ENCODE data around the gene OLFML2A.

Gene OLFML2A

DNA sequence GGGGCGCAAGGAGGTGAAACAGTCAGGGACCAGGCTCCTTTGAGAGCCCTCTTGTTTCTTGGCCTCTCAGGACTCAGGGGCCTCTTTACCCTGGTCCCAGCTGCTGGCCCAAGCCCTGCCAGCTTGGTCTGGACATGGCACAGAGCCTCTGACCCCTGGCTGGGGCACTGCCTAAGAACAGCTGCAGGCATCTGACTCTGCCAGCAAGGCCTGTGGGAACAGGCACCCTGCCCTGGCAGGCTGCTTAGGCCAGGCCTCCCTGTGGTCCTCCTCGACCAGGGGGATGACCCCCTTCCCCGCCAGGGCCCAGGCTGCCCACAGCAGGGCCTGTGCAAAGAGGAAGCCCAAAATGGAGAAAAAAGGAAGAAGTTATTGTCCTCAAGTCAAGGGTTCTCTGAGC, 25.5 kb downstream of the OLFML2A start:
- TF ChIP-seq CTCF (conservative IDR thresholded peaks at IDR 0.05; ENCODE audit: control insufficient read depth, insufficient read depth, low read depth, low read length): no peak
- no peak overlapping the region for H3K4me3 ChIP-seq (ENCODE audit: control insufficient read depth, low read depth, low read length)
- no peak for DNase-seq (ENCODE audit: low read depth)

- no peak for DNase-seq (ENCODE audit: low read depth)
- no peak for TF ChIP-seq CTCF (conservative IDR thresholded peaks at IDR 0.05; ENCODE audit: control insufficient read depth, insufficient read depth, low read depth, low read length)
- H3K4me3 ChIP-seq (ENCODE audit: control insufficient read depth, low read depth, low read length): no peak overlapping the region
Measured at GRCh38 chr9:124803911-124804310, 27.0 kb downstream of the OLFML2A start.

- no peak for TF ChIP-seq CTCF (conservative IDR thresholded peaks at IDR 0.05; ENCODE audit: control insufficient read depth, insufficient read depth, low read depth, low read length)
- no peak for DNase-seq (ENCODE audit: low read depth)
- no peak overlapping the region for H3K4me3 ChIP-seq (ENCODE audit: control insufficient read depth, low read depth, low read length)
Measured at GRCh38 chr9:124805186-124805585, 28.3 kb downstream of the OLFML2A start.

GRCh38 chr9:124808246-124808956, 31.5 kb downstream of the OLFML2A start:
- no peak for TF ChIP-seq CTCF (conservative IDR thresholded peaks at IDR 0.05; ENCODE audit: control insufficient read depth, insufficient read depth, low read depth, low read length)
- no peak overlapping the region for H3K4me3 ChIP-seq (ENCODE audit: control insufficient read depth, low read depth, low read length)
- DNase-seq (ENCODE audit: low read depth): no peak

GRCh38 chr9:124809211-124809610, 32.3 kb downstream of the OLFML2A start:
- no peak for TF ChIP-seq CTCF (conservative IDR thresholded peaks at IDR 0.05; ENCODE audit: control insufficient read depth, insufficient read depth, low read depth, low read length)
- no peak for DNase-seq (ENCODE audit: low read depth)
- no peak overlapping the region for H3K4me3 ChIP-seq (ENCODE audit: control insufficient read depth, low read depth, low read length)

- TF ChIP-seq CTCF (conservative IDR thresholded peaks at IDR 0.05; ENCODE audit: control insufficient read depth, insufficient read depth, low read depth, low read length): no peak
- H3K4me3 ChIP-seq (ENCODE audit: control insufficient read depth, low read depth, low read length): no peak overlapping the region
- DNase-seq (ENCODE audit: low read depth): no peak
Measured at GRCh38 chr9:124809741-124810500, 33.0 kb downstream of the OLFML2A start.
